Activated CD8-positive, alpha-beta memory T cell treated with anti-CD3 and anti-CD28 coated beads, Interleukin-2, amount 10 ng/mL, durations not matched to agents 7 days and 5 days (primary cell): Measurements from ENCODE around the gene ALDH7A1. TPM values are rescaled to one million over a fixed set of nuclear protein-coding genes. Genes with fewer than 3 reads are reported as not detected.
"Not testable (repeated sequence)": the region's sequence is repeated elsewhere in the genome, so short reads cannot be mapped to it uniquely, and the experiment has no call there.

Experiments used
- ATAC-seq: fragments of 150-1000 bp; cut with Tn5 transposase; one replicate; pipeline ENCODE4 v1.10.0; 2021; ENCODE audit warnings: moderate library complexity
- CTCF ChIA-PET: fragments of 350-600 bp; sonication (Branson Sonifier 250); formaldehyde crosslinking; loops from one replicate; lab custom pipeline; 2021; ENCODE audit warnings: antibody characterized with exemption; lab: Charles Lee
- DNase-seq: peaks from one replicate; pipeline ENCODE4 v3.0.0-alpha.2; 2020
- H3K27ac Mint-ChIP-seq: one replicate; pipeline ENCODE4 v1.8.0; 2021; ENCODE audit warnings: mild to moderate bottlenecking, mixed read lengths
- H3K27me3 Mint-ChIP-seq: one replicate; pipeline ENCODE4 v1.8.0; 2021; ENCODE audit warnings: mixed read lengths
- H3K36me3 Mint-ChIP-seq: one replicate; pipeline ENCODE4 v1.8.0; 2021; ENCODE audit warnings: mild to moderate bottlenecking, mixed read lengths
- H3K4me1 Mint-ChIP-seq: one replicate; pipeline ENCODE4 v1.8.0; 2021; ENCODE audit warnings: mixed read lengths
- H3K4me3 Mint-ChIP-seq: one replicate; pipeline ENCODE4 v1.8.0; 2021; ENCODE audit warnings: mild to moderate bottlenecking, moderate library complexity, mixed read lengths
- H3K9me3 Mint-ChIP-seq: one replicate; pipeline ENCODE4 v1.8.0; 2022; ENCODE audit warnings: low read depth, mixed read lengths
- total RNA-seq, 2 experiments: library from RNA; stranded (reverse); gene quantifications; one replicate each; pipeline ENCODE4 v1.2.3, GENCODE V29; 2021

ALDH7A1 gene
- total RNA-seq, 2 experiments from 2014 or later, result 2.6 to 2.8 TPM

- no peaks in the 10 kb centered on the region for H3K27me3 Mint-ChIP-seq
- H3K27ac Mint-ChIP-seq, result no peak overlapping the region
- H3K4me3 Mint-ChIP-seq, result no peak overlapping the region
- ATAC-seq (no peak), DNase-seq (no peak)
- no peaks in the 10 kb centered on the region for H3K36me3 Mint-ChIP-seq
- CTCF ChIA-PET, result interaction anchor here (0.7 kb wide), 1 partner anchor 168 kb away, joined by 3 read pairs; no protein-coding TSS in a partner anchor
- no peaks in the 10 kb centered on the region for H3K4me1 Mint-ChIP-seq
- H3K9me3 Mint-ChIP-seq, result no peaks in the 10 kb centered on the region
Observed at GRCh38 chr5:126521130-126521529, 73.9 kb downstream of the ALDH7A1 start.

GRCh38 chr5:126520593-126520953 lies 74.4 kb downstream of the ALDH7A1 start:
- H3K27me3 Mint-ChIP-seq, result no peaks in the 10 kb centered on the region
- H3K27ac Mint-ChIP-seq, result no peak overlapping the region
- no peaks in the 10 kb centered on the region for H3K4me1 Mint-ChIP-seq
- ATAC-seq (no peak), DNase-seq (no peak)
- H3K9me3 Mint-ChIP-seq, result no peaks in the 10 kb centered on the region
- H3K36me3 Mint-ChIP-seq, result no peaks in the 10 kb centered on the region
- no peak overlapping the region for H3K4me3 Mint-ChIP-seq
- CTCF ChIA-PET, result no interaction called here

- CTCF ChIA-PET, result interaction anchor here (1.4 kb wide), 1 partner anchor 10 kb away, joined by 3 read pairs; no protein-coding TSS in a partner anchor
- Mint-ChIP-seq H3K4me1 (no peaks in the 10 kb centered on the region), H3K27ac (no peak overlapping the region), H3K27me3 (no peaks in the 10 kb centered on the region), H3K4me3 (no peak overlapping the region), H3K9me3 (no peaks in the 10 kb centered on the region), H3K36me3 (no peaks in the 10 kb centered on the region)
- ATAC-seq (no peak), DNase-seq (no peak)
Observed at GRCh38 chr5:126519637-126520592, 75.1 kb downstream of the ALDH7A1 start.

- not testable (repeated sequence) for H3K4me3 Mint-ChIP-seq, H3K4me1 Mint-ChIP-seq, H3K27ac Mint-ChIP-seq, ATAC-seq, H3K36me3 Mint-ChIP-seq, H3K27me3 Mint-ChIP-seq, DNase-seq, H3K9me3 Mint-ChIP-seq
- CTCF ChIA-PET, result interaction anchor here (1.4 kb wide), 1 partner anchor 9 kb away, joined by 3 read pairs; no protein-coding TSS in a partner anchor
Observed at GRCh38 chr5:126519223-126519622, 75.8 kb downstream of the ALDH7A1 start.

- CTCF ChIA-PET, result interaction anchor here (1.0 kb wide), 1 partner anchor 178 kb away, joined by 3 read pairs; no protein-coding TSS in a partner anchor
- no peaks in the 10 kb centered on the region for H3K9me3 Mint-ChIP-seq
- no peaks in the 10 kb centered on the region for H3K27me3 Mint-ChIP-seq
- no peak overlapping the region for H3K27ac Mint-ChIP-seq
- no peaks in the 10 kb centered on the region for H3K4me1 Mint-ChIP-seq
- no peak for DNase-seq
- H3K36me3 Mint-ChIP-seq, result no peaks in the 10 kb centered on the region
- no peak overlapping the region for H3K4me3 Mint-ChIP-seq
- ATAC-seq, result no peak
Observed at GRCh38 chr5:126516852-126517251, 78.2 kb downstream of the ALDH7A1 start.

GRCh38 chr5:126516133-126516532 lies 78.9 kb downstream of the ALDH7A1 start:
- no peaks in the 10 kb centered on the region for H3K27me3 Mint-ChIP-seq
- no peaks in the 10 kb centered on the region for H3K36me3 Mint-ChIP-seq
- no peaks in the 10 kb centered on the region for H3K4me1 Mint-ChIP-seq
- CTCF ChIA-PET, result interaction anchor here (1.0 to 1.7 kb wide), 2 partner anchors 177 to 178 kb away, joined by 3 to 4 read pairs; no protein-coding TSS in a partner anchor
- no peak overlapping the region for H3K27ac Mint-ChIP-seq
- H3K4me3 Mint-ChIP-seq, result no peak overlapping the region
- ATAC-seq (no peak), DNase-seq (no peak)
- H3K9me3 Mint-ChIP-seq, result no peaks in the 10 kb centered on the region

GRCh38 chr5:126515337-126515736 lies 79.7 kb downstream of the ALDH7A1 start:
- no peaks in the 10 kb centered on the region for H3K4me1 Mint-ChIP-seq
- no peak overlapping the region for H3K27ac Mint-ChIP-seq
- no peak for DNase-seq
- no peaks in the 10 kb centered on the region for H3K27me3 Mint-ChIP-seq
- no peaks in the 10 kb centered on the region for H3K36me3 Mint-ChIP-seq
- no peak for ATAC-seq
- no peak overlapping the region for H3K4me3 Mint-ChIP-seq
- CTCF ChIA-PET, result interaction anchor here (1.7 kb wide), 1 partner anchor 176 kb away, joined by 4 read pairs; no protein-coding TSS in a partner anchor
- H3K9me3 Mint-ChIP-seq, result no peaks in the 10 kb centered on the region

GRCh38 chr5:126514558-126515141 lies 80.4 kb downstream of the ALDH7A1 start:
- H3K27ac Mint-ChIP-seq, result no peak overlapping the region
- CTCF ChIA-PET, result interaction anchor here (1.7 kb wide), 1 partner anchor 175 kb away, joined by 4 read pairs; no protein-coding TSS in a partner anchor

GRCh38 chr5:126514131-126514557 lies 80.9 kb downstream of the ALDH7A1 start:
- ATAC-seq (no peak), DNase-seq (no peak)
- Mint-ChIP-seq H3K36me3 (no peaks in the 10 kb centered on the region), H3K27me3 (no peaks in the 10 kb centered on the region), H3K4me3 (no peak overlapping the region), H3K9me3 (no peaks in the 10 kb centered on the region), H3K27ac (no peak overlapping the region), H3K4me1 (peaks cover 3% of the 10 kb centered on the region)
- CTCF ChIA-PET, result interaction anchor here (1.7 kb wide), 1 partner anchor 175 kb away, joined by 4 read pairs; no protein-coding TSS in a partner anchor

More at GRCh38 chr5:126514558-126515141, 80.4 kb downstream of the ALDH7A1 start:
- Mint-ChIP-seq H3K27me3 (no peaks in the 10 kb centered on the region), H3K4me3 (no peak overlapping the region), H3K4me1 (no peaks in the 10 kb centered on the region), H3K36me3 (no peaks in the 10 kb centered on the region), H3K9me3 (no peaks in the 10 kb centered on the region)
- DNase-seq (no peak), ATAC-seq (no peak)

GRCh38 chr5:126513703-126514102 lies 81.3 kb downstream of the ALDH7A1 start:
- H3K27ac Mint-ChIP-seq, result no peak overlapping the region
- ATAC-seq (no peak), DNase-seq (no peak)
- H3K36me3 Mint-ChIP-seq, result no peaks in the 10 kb centered on the region
- peaks cover 8% of the 10 kb centered on the region for H3K4me1 Mint-ChIP-seq
- H3K27me3 Mint-ChIP-seq, result no peaks in the 10 kb centered on the region
- H3K4me3 Mint-ChIP-seq, result no peak overlapping the region
- CTCF ChIA-PET, result interaction anchor here (2.4 kb wide), 1 partner anchor 14 kb away, joined by 8 read pairs; no protein-coding TSS in a partner anchor
- no peaks in the 10 kb centered on the region for H3K9me3 Mint-ChIP-seq

GRCh38 chr5:126513302-126513701 lies 81.7 kb downstream of the ALDH7A1 start:
- Mint-ChIP-seq H3K4me3 (no peak overlapping the region), H3K27ac (no peak overlapping the region), H3K27me3 (no peaks in the 10 kb centered on the region), H3K9me3 (no peaks in the 10 kb centered on the region), H3K36me3 (no peaks in the 10 kb centered on the region), H3K4me1 (peaks cover 11% of the 10 kb centered on the region)
- ATAC-seq, result no peak
- CTCF ChIA-PET, result interaction anchor here (2.4 kb wide), 1 partner anchor 14 kb away, joined by 8 read pairs; no protein-coding TSS in a partner anchor
- no peak for DNase-seq

GRCh38 chr5:126512451-126512850 lies 82.6 kb downstream of the ALDH7A1 start:
- Mint-ChIP-seq H3K36me3 (no peaks in the 10 kb centered on the region), H3K4me1 (peaks cover 11% of the 10 kb centered on the region), H3K9me3 (no peaks in the 10 kb centered on the region), H3K27ac (no peak overlapping the region), H3K27me3 (no peaks in the 10 kb centered on the region), H3K4me3 (no peak overlapping the region)
- DNase-seq, result no peak
- CTCF ChIA-PET, result interaction anchor here (2.4 kb wide), 1 partner anchor 13 kb away, joined by 8 read pairs; no protein-coding TSS in a partner anchor
- no peak for ATAC-seq

GRCh38 chr5:126511961-126512360 lies 83.1 kb downstream of the ALDH7A1 start:
- Mint-ChIP-seq H3K4me3 (no peak overlapping the region), H3K4me1 (peaks cover 11% of the 10 kb centered on the region), H3K27me3 (no peaks in the 10 kb centered on the region), H3K36me3 (no peaks in the 10 kb centered on the region), H3K27ac (no peak overlapping the region), H3K9me3 (no peaks in the 10 kb centered on the region)
- DNase-seq (no peak), ATAC-seq (no peak)
- CTCF ChIA-PET, result interaction anchor here (2.4 kb wide), 1 partner anchor 12 kb away, joined by 8 read pairs; no protein-coding TSS in a partner anchor
